HG03442 (cell line): ENCODE measurements around the gene STXBP6.
"Not testable (repeated sequence)": the region's sequence is repeated elsewhere in the genome, so short reads cannot be mapped to it uniquely, and the experiment has no call there.

ENCODE experiments used
- ATAC-seq: cut with Tn5 transposase; IDR thresholded peaks from one replicate; pipeline ENCODE4 v1.9.1; 2021; ENCODE audit warnings: mild to moderate bottlenecking, moderate library complexity; ENCODE audit not compliant: unreplicated experiment

Gene STXBP6

GRCh38 chr14:24813819-24814259, 236.1 kb downstream of the STXBP6 start:
- ATAC-seq = no peak

DNA sequence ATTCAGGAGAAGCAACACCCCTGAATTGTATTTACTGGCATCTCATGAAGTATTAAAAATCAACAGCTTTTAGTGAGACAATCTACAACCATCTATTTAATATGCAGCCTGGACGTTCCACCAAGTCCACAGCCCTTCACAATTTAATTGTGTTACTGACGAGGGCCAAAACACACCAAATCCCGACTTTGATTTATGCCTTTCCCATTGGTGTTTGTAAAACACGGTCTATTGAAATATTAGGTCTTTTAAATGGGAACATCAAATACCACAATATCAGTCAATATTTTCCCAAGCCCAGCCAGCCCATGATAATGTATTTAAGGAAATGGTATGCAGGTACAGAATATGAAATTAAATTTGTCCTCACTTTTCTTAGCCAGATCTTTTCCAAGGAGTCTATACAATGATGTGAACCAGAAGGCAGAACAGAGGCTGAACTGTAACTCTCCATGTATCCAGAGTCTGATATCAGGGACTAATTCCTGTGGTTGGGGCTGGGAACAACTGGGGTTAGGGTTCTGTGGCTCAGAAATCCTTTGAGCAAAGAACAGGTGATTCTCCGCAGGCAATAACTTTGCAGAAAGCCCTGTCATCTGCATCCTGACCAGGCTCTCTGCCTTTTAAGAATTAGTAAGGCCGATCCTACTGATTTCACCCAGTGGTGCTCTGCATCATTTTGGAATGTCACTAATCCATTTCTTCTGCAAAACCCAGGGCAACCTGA, 236.7 kb downstream of the STXBP6 start:
- ATAC-seq = no peak

GRCh38 chr14:24809135-24809534, 240.8 kb downstream of the STXBP6 start:
- ATAC-seq = no peak

DNA sequence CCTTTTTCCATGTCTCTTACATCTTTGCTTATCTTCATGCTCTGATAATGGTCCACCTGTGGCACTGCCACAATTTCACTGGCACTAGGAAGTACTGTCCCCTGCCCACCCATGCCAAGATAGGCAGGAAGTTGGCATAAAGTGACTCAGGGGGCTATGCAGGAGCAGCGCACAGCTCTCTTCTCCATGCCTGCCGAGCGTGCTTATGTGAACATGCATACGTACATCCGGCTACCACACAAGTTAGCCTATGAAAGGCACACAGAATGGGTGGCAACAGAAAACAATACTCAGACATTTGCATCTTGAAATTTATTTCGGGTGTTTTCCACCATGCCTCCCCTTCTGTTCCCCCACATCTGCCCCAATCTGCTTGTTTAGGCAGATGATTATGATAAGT, 241.5 kb downstream of the STXBP6 start:
- no peak for ATAC-seq

GRCh38 chr14:24806061-24806678, 243.8 kb downstream of the STXBP6 start:
- no peak for ATAC-seq

GRCh38 chr14:24804552-24805212, 245.3 kb downstream of the STXBP6 start:
- ATAC-seq = no peak

GRCh38 chr14:24803933-24804494, 245.9 kb downstream of the STXBP6 start:
- no peak for ATAC-seq

DNA sequence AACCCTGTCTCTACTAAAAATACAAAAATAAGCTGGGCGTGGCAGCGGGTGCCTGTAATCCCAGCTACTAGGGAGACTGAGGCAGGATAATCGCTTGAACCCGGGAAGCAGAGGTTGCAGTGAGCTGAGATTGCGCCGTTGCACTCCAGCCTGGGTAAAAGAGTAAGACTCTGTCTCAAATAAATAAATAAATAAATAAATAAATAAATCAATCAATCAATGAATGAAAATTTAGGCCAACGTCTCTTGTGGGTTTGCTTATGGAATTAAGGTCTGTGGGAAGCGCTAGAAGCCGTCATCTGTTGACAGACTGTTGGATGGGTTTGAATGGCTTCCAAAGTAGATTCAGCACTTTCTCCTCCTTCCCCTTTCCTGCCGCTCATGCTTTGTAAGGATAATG, 246.5 kb downstream of the STXBP6 start:
- not testable (repeated sequence) for ATAC-seq

DNA sequence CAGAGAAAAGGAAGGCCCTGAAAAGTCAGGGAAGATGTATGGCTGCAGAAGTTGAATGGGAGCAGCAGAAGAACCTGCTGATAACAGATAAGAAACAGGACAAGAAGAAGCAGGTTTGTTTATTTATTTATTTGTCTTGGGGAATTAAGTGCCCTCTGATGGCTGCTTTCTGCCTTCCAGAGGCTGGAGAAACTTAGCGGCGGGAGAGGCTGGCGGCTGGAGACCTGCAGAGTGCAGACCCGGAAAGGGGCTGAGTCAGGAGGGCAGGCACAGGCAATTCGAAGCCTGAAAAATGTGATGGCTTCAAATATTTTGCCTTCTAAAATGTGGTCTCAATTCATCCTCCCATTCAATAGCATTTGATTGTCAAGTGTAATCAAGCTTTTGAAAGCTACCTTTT, 247.7 kb downstream of the STXBP6 start:
- ATAC-seq = no peak

GRCh38 chr14:24801024-24801423, 248.9 kb downstream of the STXBP6 start:
- ATAC-seq = no peak

DNA sequence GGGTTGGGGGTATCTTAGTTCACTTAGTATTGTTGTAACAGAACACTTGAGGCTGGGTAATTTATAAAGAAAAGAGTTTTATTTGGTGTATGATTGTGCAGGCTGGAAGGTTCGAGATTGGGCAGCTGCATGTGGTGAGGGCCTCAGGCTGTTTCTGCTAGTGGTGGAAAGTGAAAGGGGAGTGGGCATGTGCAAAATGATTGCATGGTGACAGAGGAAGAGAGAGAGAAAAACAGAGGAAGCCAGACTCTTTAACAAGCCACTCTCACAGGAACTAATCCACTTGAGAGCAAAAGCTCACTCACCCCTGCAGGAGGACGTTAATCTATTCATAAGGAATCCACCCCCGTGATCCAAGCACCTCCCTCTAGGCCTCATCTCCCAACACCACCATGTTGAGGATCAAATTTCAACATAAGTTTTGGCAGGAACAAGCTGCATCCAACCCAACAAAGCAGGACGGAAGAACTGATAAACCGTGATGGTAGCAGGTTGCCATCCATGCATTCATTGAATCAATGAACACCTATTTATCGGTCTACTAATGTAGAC, 251.0 kb downstream of the STXBP6 start:
- ATAC-seq = no peak

GRCh38 chr14:24795406-24795805, 254.5 kb downstream of the STXBP6 start:
- no peak for ATAC-seq

- ATAC-seq = no peak
These were observed 255.2 kb downstream of the STXBP6 start for GRCh38 chr14:24794644-24795305.

GRCh38 chr14:24790196-24790595, 259.8 kb downstream of the STXBP6 start:
- ATAC-seq = no peak

DNA sequence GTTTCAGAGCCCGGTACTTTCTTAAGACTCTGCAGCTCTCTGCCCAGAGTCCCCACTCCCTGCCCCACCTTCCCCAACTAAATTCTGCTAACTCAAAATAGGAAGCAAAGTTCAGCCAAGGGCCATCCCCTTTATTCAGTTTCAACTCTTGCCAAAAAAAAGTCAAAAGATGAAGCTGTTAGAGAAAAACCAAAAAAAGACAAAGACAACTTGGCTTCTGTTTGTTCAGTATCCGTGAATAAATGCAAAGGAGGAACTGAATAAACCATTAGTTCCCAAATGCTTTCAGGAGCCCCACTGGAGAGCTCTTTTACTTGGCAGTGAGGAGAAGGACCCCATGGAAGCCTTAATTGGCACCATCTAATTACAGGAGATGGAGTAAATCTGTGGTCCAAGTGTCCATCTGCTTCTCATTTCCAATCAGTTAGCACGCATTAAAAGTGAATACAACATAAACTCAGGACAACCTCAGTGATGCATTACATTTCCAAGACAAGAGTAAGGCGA, 260.5 kb downstream of the STXBP6 start:
- no peak for ATAC-seq

DNA sequence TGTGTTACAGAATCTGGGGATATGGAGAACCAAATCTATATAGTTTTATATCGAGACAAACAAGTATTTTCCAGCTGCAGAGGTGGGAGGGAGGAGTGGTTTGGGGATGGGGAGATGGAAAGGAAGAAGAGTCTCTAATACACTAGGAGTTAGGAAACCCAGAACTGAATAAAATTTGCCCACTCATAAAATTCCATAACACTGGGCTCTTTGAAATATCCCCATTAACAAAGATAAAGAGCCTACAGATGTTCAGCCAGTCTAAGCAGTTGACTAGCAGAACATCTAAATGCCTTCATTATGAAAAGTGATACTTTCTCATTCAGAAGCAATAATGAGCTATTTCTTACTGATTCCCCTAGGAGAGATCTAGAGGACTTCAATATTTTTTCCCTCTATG, 264.2 kb downstream of the STXBP6 start:
- ATAC-seq = no peak

DNA sequence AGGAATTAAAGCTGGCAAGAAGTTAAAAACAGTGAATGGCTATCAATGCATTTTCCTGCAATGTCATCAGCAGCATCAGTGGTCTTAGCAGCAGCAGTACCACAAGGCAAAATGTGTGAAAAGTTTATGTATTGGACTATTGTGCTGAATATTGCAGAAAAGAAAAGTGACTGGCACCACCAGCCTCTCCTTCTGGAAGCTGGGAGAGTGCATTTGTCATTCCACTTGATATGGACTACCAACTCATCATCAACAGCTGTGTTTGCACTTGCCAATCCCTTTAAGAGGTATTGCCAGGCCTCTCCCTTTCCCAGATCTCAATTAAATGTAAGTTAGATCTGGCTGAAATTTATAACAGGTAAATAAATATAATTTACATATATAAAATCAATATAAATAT, 265.0 kb downstream of the STXBP6 start:
- no peak for ATAC-seq

DNA sequence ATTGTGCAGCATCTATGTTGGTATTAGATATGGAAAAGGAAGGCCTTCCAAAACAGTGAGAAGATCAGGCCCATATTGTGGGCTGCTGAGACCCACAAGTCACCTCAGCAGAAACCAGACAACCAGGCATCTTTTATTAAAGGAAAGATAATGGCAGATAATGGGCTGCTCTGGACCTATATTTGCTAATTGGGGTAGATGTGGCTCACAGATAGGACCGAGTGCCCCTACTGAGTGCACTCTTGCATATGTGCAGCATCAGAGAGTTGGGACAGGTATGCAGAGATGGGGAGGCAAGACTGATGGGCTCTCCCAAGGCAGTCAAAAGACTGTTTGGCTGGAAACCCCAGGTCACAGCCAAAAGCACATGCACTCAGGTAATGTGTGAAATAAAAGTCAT, 266.2 kb downstream of the STXBP6 start:
- ATAC-seq = no peak

DNA sequence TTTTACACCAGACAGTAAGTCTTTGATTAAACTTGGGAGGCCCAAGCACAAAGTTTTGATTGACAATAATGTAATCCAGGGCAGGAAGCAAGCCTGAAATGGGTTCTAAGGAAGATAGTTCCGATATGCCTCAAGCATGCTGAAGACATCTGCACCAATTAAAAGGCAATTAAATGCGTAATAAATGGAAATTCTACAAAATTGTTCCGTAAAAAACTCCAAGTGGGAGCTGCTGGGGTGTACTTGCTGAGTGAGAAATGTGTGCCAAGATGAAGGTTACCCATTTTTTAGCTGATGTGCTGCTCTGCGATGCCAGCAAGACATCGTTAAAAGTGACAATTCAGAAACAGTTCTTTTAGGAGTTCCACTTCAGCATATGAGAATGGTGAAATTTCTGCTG, 269.7 kb downstream of the STXBP6 start:
- no peak for ATAC-seq

- ATAC-seq = no peak
These were observed 272.3 kb downstream of the STXBP6 start for GRCh38 chr14:24777678-24778077.

DNA sequence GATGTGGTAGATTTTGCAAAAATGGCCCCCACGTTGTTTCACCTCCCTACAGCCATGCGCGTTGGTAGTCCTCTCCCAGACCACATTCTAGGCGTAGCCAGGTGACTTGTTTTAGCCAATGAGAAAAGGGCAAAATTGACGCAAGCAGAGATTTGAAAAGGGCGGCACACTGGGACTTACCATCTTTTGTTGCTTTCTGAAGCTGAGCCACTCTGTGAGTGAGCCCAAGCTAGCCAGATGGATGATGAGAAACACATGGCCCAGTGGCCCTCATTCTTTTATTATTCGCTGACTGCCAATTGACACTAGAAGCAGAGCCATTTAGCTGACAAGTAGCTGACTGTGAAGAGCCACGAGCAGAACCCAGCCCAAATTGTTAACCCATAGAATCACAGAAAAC, 274.0 kb downstream of the STXBP6 start:
- ATAC-seq = no peak
